Nephron progenitor cell (in vitro differentiated cells): Measurements from ENCODE around the gene ECEL1.

ENCODE experiments used
- DNase-seq: peaks from one replicate; pipeline ENCODE4 v3.0.0; 2021
- H3K27ac Mint-ChIP-seq: 2 replicates; pipeline ENCODE4 v1.8.0; 2021; ENCODE audit warnings: mild to moderate bottlenecking, moderate library complexity, mixed read lengths
- H3K27me3 Mint-ChIP-seq: 2 replicates; pipeline ENCODE4 v1.8.0; 2021; ENCODE audit warnings: mild to moderate bottlenecking, low read depth, mixed read lengths; ENCODE audit not compliant: poor library complexity
- H3K36me3 Mint-ChIP-seq: 2 replicates; pipeline ENCODE4 v1.8.0; 2021; ENCODE audit warnings: low read depth, mixed read lengths
- H3K4me1 Mint-ChIP-seq: 2 replicates; pipeline ENCODE4 v1.8.0; 2021; ENCODE audit warnings: mixed read lengths
- H3K4me3 Mint-ChIP-seq: 2 replicates; pipeline ENCODE4 v1.8.0; 2021; ENCODE audit warnings: mild to moderate bottlenecking, moderate library complexity, mixed read lengths
- H3K9me3 Mint-ChIP-seq: 2 replicates; pipeline ENCODE4 v1.8.0; 2021; ENCODE audit warnings: mild to moderate bottlenecking, moderate library complexity, mixed read lengths
- CTCF ChIP-seq: fragments of 200-600 bp; sonication (generic); IDR thresholded peaks from 2 replicates; pipeline ENCODE4 v1.5.0; 2021; ENCODE audit warnings: antibody characterized with exemption

ECEL1 gene

GRCh38 chr2:232493701-232494474 is 6.3 kb upstream of the ECEL1 start:
- TF ChIP-seq CTCF = no peak
- H3K27me3 Mint-ChIP-seq = peaks cover 57% of the 10 kb centered on the region

GRCh38 chr2:232492963-232493700 is 5.5 kb upstream of the ECEL1 start:
- no peaks in the 10 kb centered on the region for H3K36me3 Mint-ChIP-seq
- peaks cover 59% of the 10 kb centered on the region for H3K27me3 Mint-ChIP-seq
- no peak overlapping the region for H3K4me3 Mint-ChIP-seq
- H3K4me1 Mint-ChIP-seq = peaks cover 61% of the 10 kb centered on the region
- H3K9me3 Mint-ChIP-seq = no peaks in the 10 kb centered on the region
- TF ChIP-seq CTCF = no peak
- peak overlapping the region; percentile 34 for H3K27ac Mint-ChIP-seq
- DNase-seq = no peak

More at GRCh38 chr2:232493701-232494474, 6.3 kb upstream of the ECEL1 start:
- DNase-seq = no peak
- Mint-ChIP-seq H3K27ac (no peak overlapping the region), H3K36me3 (no peaks in the 10 kb centered on the region), H3K4me1 (peaks cover 64% of the 10 kb centered on the region), H3K4me3 (no peak overlapping the region), H3K9me3 (no peaks in the 10 kb centered on the region)

GRCh38 chr2:232492236-232492848 is 4.7 kb upstream of the ECEL1 start:
- Mint-ChIP-seq H3K36me3 (no peaks in the 10 kb centered on the region), H3K4me3 (no peak overlapping the region), H3K27ac (peak overlapping the region; percentile 34), H3K9me3 (no peaks in the 10 kb centered on the region), H3K4me1 (peaks cover 54% of the 10 kb centered on the region), H3K27me3 (peaks cover 57% of the 10 kb centered on the region)
- no peak for DNase-seq
- no peak for TF ChIP-seq CTCF

- Mint-ChIP-seq H3K27ac (no peak overlapping the region), H3K4me3 (no peak overlapping the region), H3K27me3 (peaks cover 65% of the 10 kb centered on the region), H3K36me3 (no peaks in the 10 kb centered on the region), H3K4me1 (peaks cover 49% of the 10 kb centered on the region), H3K9me3 (no peaks in the 10 kb centered on the region)
- DNase-seq = no peak
- TF ChIP-seq CTCF = no peak
Observed at GRCh38 chr2:232491139-232491780, 3.6 kb upstream of the ECEL1 start.

- no peak for TF ChIP-seq CTCF
- no peak overlapping the region for H3K4me3 Mint-ChIP-seq
- H3K4me1 Mint-ChIP-seq = peaks cover 50% of the 10 kb centered on the region
- peaks cover 70% of the 10 kb centered on the region for H3K27me3 Mint-ChIP-seq
- H3K9me3 Mint-ChIP-seq = no peaks in the 10 kb centered on the region
- no peaks in the 10 kb centered on the region for H3K36me3 Mint-ChIP-seq
- H3K27ac Mint-ChIP-seq = no peak overlapping the region
- DNase-seq = no peak
Observed at GRCh38 chr2:232490221-232491138, 2.8 kb upstream of the ECEL1 start.
